ENCODE results near the gene SLC7A7. TPM values are rescaled to one million over a fixed set of nuclear protein-coding genes. Genes with fewer than 3 reads are reported as not detected.

The SLC7A7 gene
- total and polyA plus RNA-seq, 2 of the 13 experiments (the other 11 are each of a cell fraction or from before 2014, with no cell fraction given) = 0.13 to 0.63 TPM

DNA sequence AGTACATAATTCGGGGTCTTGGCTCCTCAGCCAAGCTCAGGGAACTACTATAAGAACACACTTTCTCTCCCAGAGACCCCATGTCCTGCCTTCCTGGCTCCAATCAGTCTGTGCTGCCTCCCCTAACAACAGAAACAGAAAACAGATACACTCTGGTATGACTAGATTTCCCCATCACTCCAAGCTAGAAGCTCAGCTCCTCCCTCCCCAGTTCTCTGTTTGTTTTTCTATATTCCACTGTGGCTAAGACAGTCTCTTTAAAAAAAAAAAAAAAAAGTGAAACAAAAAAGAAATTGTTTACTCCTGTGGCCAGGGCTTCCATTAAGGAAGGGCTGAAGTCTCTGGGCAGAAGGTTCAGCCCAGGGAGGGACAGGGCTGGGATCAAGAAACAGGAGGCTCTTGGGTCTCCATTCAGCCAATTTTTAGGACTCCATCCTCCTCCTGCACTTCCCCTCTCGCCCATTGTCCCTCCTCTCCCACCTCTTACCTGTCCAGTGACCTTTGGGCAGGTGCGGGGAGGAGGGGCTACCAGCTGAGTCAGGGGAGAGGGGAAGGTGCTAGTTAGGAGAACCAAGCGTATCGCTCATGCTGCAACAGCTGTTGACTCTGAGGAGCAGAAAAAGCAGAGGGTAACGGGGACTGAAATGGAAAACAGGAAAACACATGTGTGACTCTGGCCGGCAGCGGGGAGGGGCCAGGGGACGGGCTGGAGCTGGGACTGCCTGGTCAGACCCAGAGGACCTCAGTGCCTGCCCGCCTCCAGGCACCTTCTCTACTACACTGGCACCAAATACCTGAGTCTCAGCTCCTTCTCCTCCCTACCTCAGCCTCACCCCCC is 4.1 kb upstream of the SLC7A7 start (continued):
- TF ChIP-seq, protein P1, sequence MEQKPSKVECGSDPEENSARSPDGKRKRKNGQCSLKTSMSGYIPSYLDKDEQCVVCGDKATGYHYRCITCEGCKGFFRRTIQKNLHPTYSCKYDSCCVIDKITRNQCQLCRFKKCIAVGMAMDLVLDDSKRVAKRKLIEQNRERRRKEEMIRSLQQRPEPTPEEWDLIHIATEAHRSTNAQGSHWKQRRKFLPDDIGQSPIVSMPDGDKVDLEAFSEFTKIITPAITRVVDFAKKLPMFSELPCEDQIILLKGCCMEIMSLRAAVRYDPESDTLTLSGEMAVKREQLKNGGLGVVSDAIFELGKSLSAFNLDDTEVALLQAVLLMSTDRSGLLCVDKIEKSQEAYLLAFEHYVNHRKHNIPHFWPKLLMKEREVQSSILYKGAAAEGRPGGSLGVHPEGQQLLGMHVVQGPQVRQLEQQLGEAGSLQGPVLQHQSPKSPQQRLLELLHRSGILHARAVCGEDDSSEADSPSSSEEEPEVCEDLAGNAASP (CRISPR knock-in tag; IDR thresholded peaks at IDR 0.05; ENCODE audit: borderline replicate concordance) = no peak
- no peak for TF ChIP-seq SSRP1 (CRISPR knock-in tag; IDR thresholded peaks at IDR 0.05)
- TF ChIP-seq, protein P2, sequence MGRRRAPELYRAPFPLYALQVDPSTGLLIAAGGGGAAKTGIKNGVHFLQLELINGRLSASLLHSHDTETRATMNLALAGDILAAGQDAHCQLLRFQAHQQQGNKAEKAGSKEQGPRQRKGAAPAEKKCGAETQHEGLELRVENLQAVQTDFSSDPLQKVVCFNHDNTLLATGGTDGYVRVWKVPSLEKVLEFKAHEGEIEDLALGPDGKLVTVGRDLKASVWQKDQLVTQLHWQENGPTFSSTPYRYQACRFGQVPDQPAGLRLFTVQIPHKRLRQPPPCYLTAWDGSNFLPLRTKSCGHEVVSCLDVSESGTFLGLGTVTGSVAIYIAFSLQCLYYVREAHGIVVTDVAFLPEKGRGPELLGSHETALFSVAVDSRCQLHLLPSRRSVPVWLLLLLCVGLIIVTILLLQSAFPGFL (CRISPR knock-in tag; IDR thresholded peaks at IDR 0.05) = no peak
- no peak for TF ChIP-seq HOXD1 (CRISPR knock-in tag; IDR thresholded peaks at IDR 0.05)
- no peak for TF ChIP-seq ZNF598 (CRISPR knock-in tag; IDR thresholded peaks at IDR 0.05; ENCODE audit: borderline replicate concordance)
- no peak for TF ChIP-seq XRCC5 (optimal IDR thresholded peaks at IDR 0.05; ENCODE audit: low read length)
- no peak for TF ChIP-seq ZIK1 (CRISPR knock-in tag; IDR thresholded peaks at IDR 0.05; ENCODE audit: borderline replicate concordance, low read depth)
- TF ChIP-seq ZNF891 (CRISPR knock-in tag; IDR thresholded peaks at IDR 0.05) = peak; percentile 32; the same call in 1 of the 2 replicates
- no peak for TF ChIP-seq RNF2 (conservative IDR thresholded peaks at IDR 0.05; ENCODE audit: low read depth)
- TF ChIP-seq SETDB1 (CRISPR knock-in tag; IDR thresholded peaks at IDR 0.05; ENCODE audit: borderline replicate concordance) = no peak
- TF ChIP-seq PTBP1 (IDR thresholded peaks at IDR 0.05; ENCODE audit: low read depth, low read length, poor library complexity, severe bottlenecking) = no peak
- no peak for TF ChIP-seq ZNF382 (CRISPR knock-in tag; IDR thresholded peaks at IDR 0.05; ENCODE audit: borderline replicate concordance)
- TF ChIP-seq, protein P3, sequence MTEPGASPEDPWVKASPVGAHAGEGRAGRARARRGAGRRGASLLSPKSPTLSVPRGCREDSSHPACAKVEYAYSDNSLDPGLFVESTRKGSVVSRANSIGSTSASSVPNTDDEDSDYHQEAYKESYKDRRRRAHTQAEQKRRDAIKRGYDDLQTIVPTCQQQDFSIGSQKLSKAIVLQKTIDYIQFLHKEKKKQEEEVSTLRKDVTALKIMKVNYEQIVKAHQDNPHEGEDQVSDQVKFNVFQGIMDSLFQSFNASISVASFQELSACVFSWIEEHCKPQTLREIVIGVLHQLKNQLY (CRISPR knock-in tag; IDR thresholded peaks at IDR 0.05) = no peak
- TF ChIP-seq, protein P4, sequence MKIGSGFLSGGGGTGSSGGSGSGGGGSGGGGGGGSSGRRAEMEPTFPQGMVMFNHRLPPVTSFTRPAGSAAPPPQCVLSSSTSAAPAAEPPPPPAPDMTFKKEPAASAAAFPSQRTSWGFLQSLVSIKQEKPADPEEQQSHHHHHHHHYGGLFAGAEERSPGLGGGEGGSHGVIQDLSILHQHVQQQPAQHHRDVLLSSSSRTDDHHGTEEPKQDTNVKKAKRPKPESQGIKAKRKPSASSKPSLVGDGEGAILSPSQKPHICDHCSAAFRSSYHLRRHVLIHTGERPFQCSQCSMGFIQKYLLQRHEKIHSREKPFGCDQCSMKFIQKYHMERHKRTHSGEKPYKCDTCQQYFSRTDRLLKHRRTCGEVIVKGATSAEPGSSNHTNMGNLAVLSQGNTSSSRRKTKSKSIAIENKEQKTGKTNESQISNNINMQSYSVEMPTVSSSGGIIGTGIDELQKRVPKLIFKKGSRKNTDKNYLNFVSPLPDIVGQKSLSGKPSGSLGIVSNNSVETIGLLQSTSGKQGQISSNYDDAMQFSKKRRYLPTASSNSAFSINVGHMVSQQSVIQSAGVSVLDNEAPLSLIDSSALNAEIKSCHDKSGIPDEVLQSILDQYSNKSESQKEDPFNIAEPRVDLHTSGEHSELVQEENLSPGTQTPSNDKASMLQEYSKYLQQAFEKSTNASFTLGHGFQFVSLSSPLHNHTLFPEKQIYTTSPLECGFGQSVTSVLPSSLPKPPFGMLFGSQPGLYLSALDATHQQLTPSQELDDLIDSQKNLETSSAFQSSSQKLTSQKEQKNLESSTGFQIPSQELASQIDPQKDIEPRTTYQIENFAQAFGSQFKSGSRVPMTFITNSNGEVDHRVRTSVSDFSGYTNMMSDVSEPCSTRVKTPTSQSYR (CRISPR knock-in tag; IDR thresholded peaks at IDR 0.05; ENCODE audit: borderline replicate concordance) = no peak
- TF ChIP-seq, protein P5, sequence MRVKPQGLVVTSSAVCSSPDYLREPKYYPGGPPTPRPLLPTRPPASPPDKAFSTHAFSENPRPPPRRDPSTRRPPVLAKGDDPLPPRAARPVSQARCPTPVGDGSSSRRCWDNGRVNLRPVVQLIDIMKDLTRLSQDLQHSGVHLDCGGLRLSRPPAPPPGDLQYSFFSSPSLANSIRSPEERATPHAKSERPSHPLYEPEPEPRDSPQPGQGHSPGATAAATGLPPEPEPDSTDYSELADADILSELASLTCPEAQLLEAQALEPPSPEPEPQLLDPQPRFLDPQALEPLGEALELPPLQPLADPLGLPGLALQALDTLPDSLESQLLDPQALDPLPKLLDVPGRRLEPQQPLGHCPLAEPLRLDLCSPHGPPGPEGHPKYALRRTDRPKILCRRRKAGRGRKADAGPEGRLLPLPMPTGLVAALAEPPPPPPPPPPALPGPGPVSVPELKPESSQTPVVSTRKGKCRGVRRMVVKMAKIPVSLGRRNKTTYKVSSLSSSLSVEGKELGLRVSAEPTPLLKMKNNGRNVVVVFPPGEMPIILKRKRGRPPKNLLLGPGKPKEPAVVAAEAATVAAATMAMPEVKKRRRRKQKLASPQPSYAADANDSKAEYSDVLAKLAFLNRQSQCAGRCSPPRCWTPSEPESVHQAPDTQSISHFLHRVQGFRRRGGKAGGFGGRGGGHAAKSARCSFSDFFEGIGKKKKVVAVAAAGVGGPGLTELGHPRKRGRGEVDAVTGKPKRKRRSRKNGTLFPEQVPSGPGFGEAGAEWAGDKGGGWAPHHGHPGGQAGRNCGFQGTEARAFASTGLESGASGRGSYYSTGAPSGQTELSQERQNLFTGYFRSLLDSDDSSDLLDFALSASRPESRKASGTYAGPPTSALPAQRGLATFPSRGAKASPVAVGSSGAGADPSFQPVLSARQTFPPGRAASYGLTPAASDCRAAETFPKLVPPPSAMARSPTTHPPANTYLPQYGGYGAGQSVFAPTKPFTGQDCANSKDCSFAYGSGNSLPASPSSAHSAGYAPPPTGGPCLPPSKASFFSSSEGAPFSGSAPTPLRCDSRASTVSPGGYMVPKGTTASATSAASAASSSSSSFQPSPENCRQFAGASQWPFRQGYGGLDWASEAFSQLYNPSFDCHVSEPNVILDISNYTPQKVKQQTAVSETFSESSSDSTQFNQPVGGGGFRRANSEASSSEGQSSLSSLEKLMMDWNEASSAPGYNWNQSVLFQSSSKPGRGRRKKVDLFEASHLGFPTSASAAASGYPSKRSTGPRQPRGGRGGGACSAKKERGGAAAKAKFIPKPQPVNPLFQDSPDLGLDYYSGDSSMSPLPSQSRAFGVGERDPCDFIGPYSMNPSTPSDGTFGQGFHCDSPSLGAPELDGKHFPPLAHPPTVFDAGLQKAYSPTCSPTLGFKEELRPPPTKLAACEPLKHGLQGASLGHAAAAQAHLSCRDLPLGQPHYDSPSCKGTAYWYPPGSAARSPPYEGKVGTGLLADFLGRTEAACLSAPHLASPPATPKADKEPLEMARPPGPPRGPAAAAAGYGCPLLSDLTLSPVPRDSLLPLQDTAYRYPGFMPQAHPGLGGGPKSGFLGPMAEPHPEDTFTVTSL (CRISPR knock-in tag; IDR thresholded peaks at IDR 0.05; ENCODE audit: borderline replicate concordance) = no peak; the same call in 1 of the 2 replicates
- no peak for TF ChIP-seq ZNF883 (CRISPR knock-in tag; IDR thresholded peaks at IDR 0.05; ENCODE audit: not compliant biosample characterization)
- TF ChIP-seq ZNF121 (CRISPR knock-in tag; IDR thresholded peaks at IDR 0.05) = 0 out of 2 replicates have a peak, but pooled peaks have one; percentile 12

All from HepG2 (cell line).